Peyer's patch (tissue), 4 donors: Measurements from ENCODE around the gene MSANTD1.

Experiments used
- CTCF ChIP-seq, 6 experiments: fragments of 450-650 bp in 4 of 6; fragments of 200-600 bp in 2 of 6; sonication (generic) in 1 of 6; IDR thresholded peaks; one replicate each; pipeline ENCODE4 v1.5.1; 2017 to 2019; ENCODE audit warnings: antibody characterized with exemption in 6 of 6, mild to moderate bottlenecking in 3 of 6, moderate library complexity in 1 of 6
- POLR2A ChIP-seq, 2 donors: fragments of 450-650 bp; IDR thresholded peaks; one replicate each; pipeline ENCODE4 v1.5.1; 2017; ENCODE audit warnings: antibody characterized with exemption in 2 of 2, mild to moderate bottlenecking in 2 of 2, moderate library complexity in 2 of 2

GRCh38 chr4:3243136-3243780 lies 5.7 kb upstream of the MSANTD1 start:
- TF ChIP-seq CTCF (IDR thresholded peaks at IDR 0.05) = no peak
- no peak for TF ChIP-seq POLR2A (IDR thresholded peaks at IDR 0.05)
